Breast epithelium (tissue), 4 donors: ENCODE results near the gene CLK4. TPM values are rescaled to one million over a fixed set of nuclear protein-coding genes. Genes with fewer than 3 reads are reported as not detected.

ENCODE experiments used
- DNase-seq, 2 donors: peaks; one replicate each; pipeline ENCODE4 v3.0.0-alpha.2; 2019; ENCODE audit warnings: low spot score in 2 of 2
- H3K27ac ChIP-seq, 2 donors: fragments of 200-600 bp; sonication (generic) in 1 of 2; one replicate each; pipeline ENCODE4 v1.5.1; 2016 to 2019; ENCODE audit warnings: mild to moderate bottlenecking in 1 of 2
- H3K27me3 ChIP-seq, 2 donors: fragments of 200-600 bp; sonication (generic) in 1 of 2; one replicate each; pipeline versions ENCODE4 v1.5.1 to v1.6.0; 2017 to 2019; ENCODE audit warnings: control low read depth in 1 of 2, mild to moderate bottlenecking in 1 of 2
- H3K36me3 ChIP-seq: fragments of 200-600 bp; one replicate; pipeline ENCODE4 v1.5.1; 2019
- H3K4me1 ChIP-seq, 2 donors: fragments of 200-600 bp; sonication (generic); one replicate each; pipeline ENCODE4 v1.5.1; 2016 to 2019; ENCODE audit warnings: control low read depth in 1 of 2
- H3K4me3 ChIP-seq, 3 donors: fragments of 200-600 bp; sonication (generic); 1 replicate in 2 of 3; 2 replicates in 1 of 3; pipeline ENCODE4 v1.5.1; 2016 to 2019; ENCODE audit warnings: mild to moderate bottlenecking in 3 of 3, moderate library complexity in 2 of 3
- H3K9me3 ChIP-seq, 2 donors: fragments of 200-600 bp; sonication (generic) in 1 of 2; one replicate each; pipeline ENCODE4 v1.5.1; 2016 to 2019; ENCODE audit warnings: control low read depth in 1 of 2
- POLR2A ChIP-seq: fragments of 450-650 bp; IDR thresholded peaks from one replicate; pipeline ENCODE4 v1.6.1; 2016; ENCODE audit warnings: antibody characterized with exemption, mild to moderate bottlenecking, moderate library complexity
- POLR2AphosphoS5 ChIP-seq, 3 donors: sonication (generic); formaldehyde crosslinking; IDR thresholded peaks; one replicate each; pipeline ENCODE4 v1.6.1; 2017; ENCODE audit warnings: antibody characterized with exemption in 3 of 3
- intact Hi-C: fragments of 100-400 bp; cut with DNase I; formaldehyde crosslinking; loops from one replicate; pipeline ENCODE4 v1.15.1; 2023; ENCODE audit warnings: low total_unique reads
- total RNA-seq, 3 donors: library from RNA; depleted of rRNA; stranded (reverse); fragments of >200 nt; gene quantifications; one replicate each; pipeline ENCODE4 v1.1.0, GENCODE V29; 2016
- TF ChIP-seq, protein P1 (sequence below), 3 donors: fragments of 450-650 bp; IDR thresholded peaks; one replicate each; pipeline ENCODE4 v1.5.1; 2016 to 2017; ENCODE audit warnings: antibody characterized with exemption in 3 of 3, mild to moderate bottlenecking in 3 of 3, moderate library complexity in 3 of 3

The CLK4 gene
- total RNA-seq, 3 donors from 2014 or later, result 39.0 to 73.2 (median 43.3) TPM

DNA sequence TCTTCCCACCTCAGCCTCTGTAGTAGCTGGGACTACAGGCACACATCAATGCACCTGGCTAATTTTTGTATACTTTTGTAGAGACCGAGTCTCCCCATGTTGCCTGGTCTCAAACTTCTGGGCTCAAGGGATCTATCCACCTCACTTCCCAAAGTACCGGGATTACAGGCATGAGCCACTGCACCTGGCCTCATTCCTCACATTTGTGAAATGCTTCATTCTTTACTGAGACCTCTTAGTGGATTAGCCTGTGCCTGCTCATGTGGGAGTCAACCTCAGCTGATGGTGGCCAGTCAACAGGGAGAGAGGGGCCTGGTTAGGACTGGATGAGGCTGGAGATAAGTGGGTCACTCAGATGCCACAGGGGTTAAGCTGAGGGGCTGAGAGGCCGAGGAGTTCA is 37.3 kb upstream of the CLK4 start:
- H3K27ac ChIP-seq, result no peak overlapping the region
- H3K4me1 ChIP-seq, result no peaks in the 10 kb centered on the region
- H3K36me3 ChIP-seq, result no peaks in the 10 kb centered on the region
- no peak overlapping the region for H3K4me3 ChIP-seq
- TF ChIP-seq POLR2AphosphoS5 (IDR thresholded peaks at IDR 0.05) (no peak), POLR2A (no peak)
- TF ChIP-seq, protein P1, sequence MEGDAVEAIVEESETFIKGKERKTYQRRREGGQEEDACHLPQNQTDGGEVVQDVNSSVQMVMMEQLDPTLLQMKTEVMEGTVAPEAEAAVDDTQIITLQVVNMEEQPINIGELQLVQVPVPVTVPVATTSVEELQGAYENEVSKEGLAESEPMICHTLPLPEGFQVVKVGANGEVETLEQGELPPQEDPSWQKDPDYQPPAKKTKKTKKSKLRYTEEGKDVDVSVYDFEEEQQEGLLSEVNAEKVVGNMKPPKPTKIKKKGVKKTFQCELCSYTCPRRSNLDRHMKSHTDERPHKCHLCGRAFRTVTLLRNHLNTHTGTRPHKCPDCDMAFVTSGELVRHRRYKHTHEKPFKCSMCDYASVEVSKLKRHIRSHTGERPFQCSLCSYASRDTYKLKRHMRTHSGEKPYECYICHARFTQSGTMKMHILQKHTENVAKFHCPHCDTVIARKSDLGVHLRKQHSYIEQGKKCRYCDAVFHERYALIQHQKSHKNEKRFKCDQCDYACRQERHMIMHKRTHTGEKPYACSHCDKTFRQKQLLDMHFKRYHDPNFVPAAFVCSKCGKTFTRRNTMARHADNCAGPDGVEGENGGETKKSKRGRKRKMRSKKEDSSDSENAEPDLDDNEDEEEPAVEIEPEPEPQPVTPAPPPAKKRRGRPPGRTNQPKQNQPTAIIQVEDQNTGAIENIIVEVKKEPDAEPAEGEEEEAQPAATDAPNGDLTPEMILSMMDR (IDR thresholded peaks at IDR 0.05), result no peak
- peaks cover 0 to 7% of the 10 kb centered on the region in 2 donors for H3K9me3 ChIP-seq
- no peak for DNase-seq
- peaks cover 0 to 15% of the 10 kb centered on the region in 2 donors for H3K27me3 ChIP-seq
- intact Hi-C loops, result no loop called here

DNA sequence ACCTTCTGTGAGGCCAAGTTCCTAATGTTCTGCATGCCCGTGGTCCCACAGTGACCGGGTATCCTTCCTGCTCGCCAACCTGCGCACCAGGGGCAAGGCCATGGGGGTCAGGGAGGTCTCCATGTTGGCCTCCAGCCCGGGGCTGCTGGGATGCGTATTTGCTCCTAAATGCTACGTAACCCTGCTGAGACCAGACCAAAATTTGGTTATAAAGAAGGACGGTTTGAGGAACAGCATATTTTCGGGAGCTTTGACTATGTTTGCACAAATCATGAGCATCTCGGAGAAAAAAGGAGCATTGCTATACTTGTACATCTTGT is 35.7 kb upstream of the CLK4 start:
- H3K27me3 ChIP-seq, result peaks cover 0 to 2% of the 10 kb centered on the region in 2 donors
- DNase-seq, result no peak
- TF ChIP-seq POLR2AphosphoS5 (IDR thresholded peaks at IDR 0.05), result no peak
- TF ChIP-seq POLR2A, result no peak
- H3K4me3 ChIP-seq, result no peak overlapping the region
- intact Hi-C loops, result no loop called here
- H3K4me1 ChIP-seq, result no peaks in the 10 kb centered on the region
- H3K27ac ChIP-seq, result no peak overlapping the region
- H3K36me3 ChIP-seq, result no peaks in the 10 kb centered on the region
- no peaks in the 10 kb centered on the region for H3K9me3 ChIP-seq

DNA sequence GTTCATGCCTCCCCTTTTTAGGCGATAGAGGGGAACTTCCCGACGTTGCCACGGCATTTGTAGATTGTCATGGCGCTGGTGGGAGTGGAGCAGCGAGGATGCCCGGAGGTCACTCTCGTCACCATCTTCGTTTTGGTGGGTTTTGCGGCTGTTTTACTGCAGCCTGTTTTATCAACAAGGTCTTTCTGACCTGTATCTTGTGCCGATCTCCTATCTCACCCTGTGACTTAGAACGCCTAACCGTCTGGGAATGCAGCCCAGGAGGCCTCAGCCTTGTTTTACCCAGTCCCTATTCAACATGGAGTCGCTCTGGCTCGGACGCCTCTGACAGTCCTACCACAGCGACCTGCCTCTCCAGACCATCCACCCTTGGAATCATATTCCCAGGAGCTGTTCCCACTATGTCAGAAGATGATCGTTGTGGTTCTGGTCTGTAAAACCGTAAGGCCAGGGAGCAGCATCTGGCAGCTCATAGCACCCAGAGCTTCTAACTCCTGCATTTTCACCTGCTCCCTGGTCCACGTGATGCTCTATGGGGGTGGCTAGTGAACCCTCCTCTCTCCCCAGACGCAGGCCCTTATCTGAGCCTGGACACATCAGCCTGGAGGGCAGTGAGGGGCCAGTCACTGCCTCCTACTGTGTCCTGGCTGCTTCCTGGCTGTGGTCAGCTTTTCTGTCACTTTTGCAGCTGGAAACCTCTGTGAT is 35.1 kb upstream of the CLK4 start:
- TF ChIP-seq POLR2AphosphoS5 (IDR thresholded peaks at IDR 0.05) (no peak), POLR2A (no peak)
- TF ChIP-seq, protein P1 (IDR thresholded peaks at IDR 0.05), result no peak
- no peaks in the 10 kb centered on the region for H3K36me3 ChIP-seq
- no peak overlapping the region for H3K4me3 ChIP-seq
- intact Hi-C loops, result no loop called here
- H3K4me1 ChIP-seq, result no peaks in the 10 kb centered on the region
- H3K27ac ChIP-seq, result no peak overlapping the region
- no peak for DNase-seq
- no peaks in the 10 kb centered on the region for H3K9me3 ChIP-seq
- no peaks in the 10 kb centered on the region for H3K27me3 ChIP-seq

DNA sequence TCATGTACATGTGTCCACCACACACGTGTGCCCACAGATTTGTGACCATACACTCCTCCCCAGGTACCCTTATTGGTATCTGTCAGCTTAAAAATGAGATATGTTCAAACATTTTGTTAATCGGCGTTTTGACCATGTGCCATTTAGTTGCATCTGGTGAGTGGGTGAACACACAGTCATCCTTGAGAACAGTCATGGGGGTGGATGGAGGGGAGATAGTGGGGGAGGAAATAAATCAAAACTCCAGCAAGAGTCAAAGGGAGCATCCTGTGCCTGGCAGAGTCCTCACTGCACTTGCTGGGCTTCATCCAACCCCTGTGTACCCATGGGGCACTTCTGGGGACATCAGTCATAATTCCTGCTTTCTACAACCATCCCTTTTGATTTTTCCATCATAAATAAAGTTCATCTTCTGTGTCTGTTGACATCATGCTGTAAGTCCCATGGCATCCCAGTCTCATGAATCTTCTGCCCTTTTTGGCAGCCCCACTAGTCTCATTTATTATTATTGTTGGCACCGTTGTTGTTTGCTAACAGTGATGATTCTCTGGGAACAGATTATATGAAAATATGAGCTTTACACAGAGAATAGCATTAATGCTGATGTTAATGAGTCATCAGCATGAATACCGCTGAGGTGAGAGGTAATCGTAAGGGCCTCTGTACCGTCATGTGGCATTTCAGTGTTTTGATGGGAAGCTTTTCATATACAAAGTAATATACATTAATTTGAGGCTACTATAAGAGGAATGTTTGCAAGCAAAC is 24.4 kb upstream of the CLK4 start:
- Histone ChIP-seq H3K36me3 (no peaks in the 10 kb centered on the region), H3K27ac (no peak overlapping the region), H3K27me3 (no peaks in the 10 kb centered on the region), H3K4me3 (no peak overlapping the region), H3K4me1 (no peaks in the 10 kb centered on the region), H3K9me3 (no peaks in the 10 kb centered on the region)
- TF ChIP-seq POLR2AphosphoS5 (IDR thresholded peaks at IDR 0.05) (no peak), POLR2A (no peak)
- TF ChIP-seq, protein P1 (IDR thresholded peaks at IDR 0.05), result no peak
- DNase-seq, result no peak
- intact Hi-C loops, result no loop called here

DNA sequence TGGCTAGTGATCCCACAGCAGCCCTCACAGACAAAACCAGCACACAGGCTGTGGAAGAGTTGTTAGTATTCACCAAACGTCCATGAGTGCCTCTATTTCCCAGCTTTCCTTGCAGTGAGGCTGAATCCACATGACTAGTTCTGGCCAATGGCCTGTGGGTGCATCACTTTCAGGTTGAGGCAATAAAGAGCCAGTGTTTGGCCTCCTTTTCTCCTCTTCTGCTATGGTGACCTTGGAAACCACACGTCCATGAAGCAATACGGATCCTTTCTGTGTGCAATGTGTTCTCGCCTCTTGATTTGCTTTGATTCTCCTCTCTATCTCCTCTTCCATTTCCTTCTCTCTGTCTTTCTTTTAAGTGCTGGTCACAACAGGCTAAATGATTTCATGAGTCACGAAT is 23.4 kb upstream of the CLK4 start:
- Histone ChIP-seq H3K36me3 (no peaks in the 10 kb centered on the region), H3K27me3 (no peaks in the 10 kb centered on the region), H3K4me1 (no peaks in the 10 kb centered on the region), H3K9me3 (no peaks in the 10 kb centered on the region), H3K27ac (no peak overlapping the region), H3K4me3 (no peak overlapping the region)
- no peak for DNase-seq
- intact Hi-C loops, result no loop called here
- no peak for TF ChIP-seq POLR2AphosphoS5 (IDR thresholded peaks at IDR 0.05)
- TF ChIP-seq POLR2A, result no peak
- TF ChIP-seq, protein P1 (IDR thresholded peaks at IDR 0.05), result no peak
